Neural cell (in vitro differentiated cells): Measurements from ENCODE around the gene ABI3BP.

Experiments
- CTCF ChIP-seq: fragments of 450-650 bp; IDR thresholded peaks from 2 replicates; pipeline ENCODE4 v1.5.1; 2014; ENCODE audit warnings: antibody characterized with exemption, mild to moderate bottlenecking, moderate library complexity; ENCODE audit not compliant: poor library complexity, severe bottlenecking
- EP300 ChIP-seq: fragments of 450-650 bp; conservative IDR thresholded peaks from 2 replicates; pipeline ENCODE4 v1.6.1; 2014; ENCODE audit warnings: antibody characterized with exemption, mild to moderate bottlenecking, moderate library complexity; ENCODE audit not compliant: poor library complexity, severe bottlenecking
- EZH2 ChIP-seq: fragments of 200-600, 300-800 bp; shearing (Covaris generic), sonication (generic); IDR thresholded peaks from 2 replicates; pipeline ENCODE4 v1.6.1; 2014; ENCODE audit warnings: antibody characterized with exemption, low read length, borderline replicate concordance, mild to moderate bottlenecking; ENCODE audit not compliant: insufficient read depth, poor library complexity, severe bottlenecking
- POLR2AphosphoS5 ChIP-seq: IDR thresholded peaks from 2 replicates; pipeline ENCODE4 v1.6.1; 2012
- RAD21 ChIP-seq: fragments of 450-650 bp; conservative IDR thresholded peaks from 2 replicates; pipeline ENCODE4 v1.6.1; 2014; ENCODE audit warnings: antibody characterized with exemption, mild to moderate bottlenecking, moderate library complexity
- REST ChIP-seq: IDR thresholded peaks from 2 replicates; pipeline ENCODE4 v1.6.1; 2012; ENCODE audit warnings: borderline replicate concordance
- SMC3 ChIP-seq: fragments of 450-650 bp; conservative IDR thresholded peaks from 2 replicates; pipeline ENCODE4 v1.6.1; 2014; ENCODE audit warnings: antibody characterized with exemption, mild to moderate bottlenecking, moderate library complexity; ENCODE audit not compliant: poor library complexity

GRCh38 chr3:101036676-101037075, 43.5 kb upstream of the ABI3BP start:
- TF ChIP-seq CTCF: no peak
- TF ChIP-seq POLR2AphosphoS5: no peak
- TF ChIP-seq EZH2: no peak
- no peak for TF ChIP-seq RAD21
- no peak for TF ChIP-seq EP300
- no peak for TF ChIP-seq REST
- TF ChIP-seq SMC3: no peak
